Ascending aorta (tissue), 2 donors: ENCODE data around the gene ARHGAP25. TPM values are rescaled to one million over a fixed set of nuclear protein-coding genes. Genes with fewer than 3 reads are reported as not detected.
A peak's percentile ranks its signal among the peaks of the same experiment; 100 is the strongest.

Experiments
- DNase-seq, 2 donors: peaks; one replicate each; pipeline ENCODE4 v3.0.0-alpha.2; 2019; ENCODE audit warnings: low spot score in 2 of 2
- H3K27ac ChIP-seq, 2 donors: fragments of 200-600 bp; sonication (generic); one replicate each; pipeline ENCODE4 v1.5.1; 2016 to 2017; ENCODE audit warnings: mild to moderate bottlenecking in 1 of 2
- H3K27me3 ChIP-seq: fragments of 200-600 bp; sonication (generic); one replicate; pipeline ENCODE4 v1.5.1; 2017
- H3K36me3 ChIP-seq, 2 donors: fragments of 200-600 bp; sonication (generic); one replicate each; pipeline ENCODE4 v1.5.1; 2016
- H3K4me1 ChIP-seq, 2 donors: fragments of 200-600 bp; sonication (generic); one replicate each; pipeline ENCODE4 v1.5.1; 2016 to 2017; ENCODE audit warnings: mild to moderate bottlenecking in 1 of 2
- H3K4me3 ChIP-seq, 2 donors: fragments of 200-600 bp; sonication (generic); one replicate each; pipeline ENCODE4 v1.5.1; 2016 to 2017; ENCODE audit warnings: mild to moderate bottlenecking in 1 of 2
- H3K9me3 ChIP-seq, 2 donors: fragments of 200-600 bp; sonication (generic); one replicate each; pipeline ENCODE4 v1.5.1; 2016
- CTCF ChIP-seq, 3 experiments: fragments of 200-600 bp in 2 of 3; fragments of 450-650 bp in 1 of 3; sonication (generic) in 2 of 3; IDR thresholded peaks; one replicate each; pipeline ENCODE4 v1.5.1; 2016 to 2019; ENCODE audit warnings: antibody characterized with exemption in 3 of 3, mild to moderate bottlenecking in 1 of 3, moderate library complexity in 1 of 3
- intact Hi-C: fragments of 100-400 bp; cut with DNase I; formaldehyde crosslinking; loops from one replicate; pipeline ENCODE4 v1.15.1; 2023
- total RNA-seq: library from RNA; depleted of rRNA; stranded (reverse); fragments of >200 nt; gene quantifications from one replicate; pipeline ENCODE4 v1.1.0, GENCODE V29; 2016

Gene ARHGAP25
- total RNA-seq, 1 donor from 2014 or later: 8.3 TPM

- H3K4me1 ChIP-seq: peaks cover 9 to 12% of the 10 kb centered on the region in 2 donors
- no peak overlapping the region for H3K4me3 ChIP-seq
- no peaks in the 10 kb centered on the region for H3K36me3 ChIP-seq
- H3K9me3 ChIP-seq: no peaks in the 10 kb centered on the region
- H3K27ac ChIP-seq: peak overlapping the region; percentile 43 to 82
- H3K27me3 ChIP-seq: no peaks in the 10 kb centered on the region
- TF ChIP-seq CTCF (IDR thresholded peaks at IDR 0.05): no peak
- intact Hi-C loops: no loop called here
- no peak for DNase-seq
These were observed 36.7 kb downstream of the ARHGAP25 start for GRCh38 chr2:68771211-68771751.

- Histone ChIP-seq H3K27me3 (no peaks in the 10 kb centered on the region), H3K36me3 (no peaks in the 10 kb centered on the region), H3K4me3 (no peak overlapping the region), H3K27ac (peak overlapping the region; percentile 43 to 82), H3K9me3 (no peaks in the 10 kb centered on the region), H3K4me1 (peaks cover 9 to 12% of the 10 kb centered on the region in 2 donors)
- intact Hi-C loops: no loop called here
- DNase-seq: no peak
- no peak for TF ChIP-seq CTCF (IDR thresholded peaks at IDR 0.05)
These were observed 37.5 kb downstream of the ARHGAP25 start for GRCh38 chr2:68772109-68772508.

GRCh38 chr2:68774569-68775271 lies 40.1 kb downstream of the ARHGAP25 start:
- intact Hi-C loops: no loop called here
- Histone ChIP-seq H3K27ac (peak overlapping the region in 1 of 2 donors; percentile 60), H3K27me3 (no peaks in the 10 kb centered on the region), H3K9me3 (no peaks in the 10 kb centered on the region), H3K4me1 (peaks cover 9 to 12% of the 10 kb centered on the region in 2 donors), H3K36me3 (no peaks in the 10 kb centered on the region), H3K4me3 (peak overlapping the region; percentile 8 to 23)
- DNase-seq: peak; percentile 46 to 70
- TF ChIP-seq CTCF (IDR thresholded peaks at IDR 0.05): no peak

- DNase-seq: no peak
- peak overlapping the region; percentile 8 to 23 for H3K4me3 ChIP-seq
- H3K36me3 ChIP-seq: no peaks in the 10 kb centered on the region
- no peaks in the 10 kb centered on the region for H3K9me3 ChIP-seq
- H3K27me3 ChIP-seq: no peaks in the 10 kb centered on the region
- peak overlapping the region in 1 of 2 donors; percentile 60 for H3K27ac ChIP-seq
- intact Hi-C loops: no loop called here
- peaks cover 9 to 12% of the 10 kb centered on the region in 2 donors for H3K4me1 ChIP-seq
- no peak for TF ChIP-seq CTCF (IDR thresholded peaks at IDR 0.05)
These were observed 40.7 kb downstream of the ARHGAP25 start for GRCh38 chr2:68775272-68775842.

GRCh38 chr2:68776124-68776523 lies 41.5 kb downstream of the ARHGAP25 start:
- H3K9me3 ChIP-seq: no peaks in the 10 kb centered on the region
- H3K36me3 ChIP-seq: no peaks in the 10 kb centered on the region
- TF ChIP-seq CTCF (IDR thresholded peaks at IDR 0.05): no peak
- peaks cover 6 to 8% of the 10 kb centered on the region in 2 donors for H3K4me1 ChIP-seq
- H3K27me3 ChIP-seq: no peaks in the 10 kb centered on the region
- intact Hi-C loops: no loop called here
- DNase-seq: no peak
- H3K4me3 ChIP-seq: no peak overlapping the region
- no peak overlapping the region for H3K27ac ChIP-seq
